Eye (tissue), 1 donor: Measurements from ENCODE around the gene FBN2.
"Not testable (repeated sequence)": the region's sequence is repeated elsewhere in the genome, so short reads cannot be mapped to it uniquely, and the experiment has no call there.

ENCODE experiments used
- DNase-seq: peaks from one replicate; pipeline ENCODE4 v3.0.0-alpha.2; 2015

FBN2 gene

GRCh38 chr5:128477944-128478343, 60.1 kb downstream of the FBN2 start:
- DNase-seq: no peak

DNA sequence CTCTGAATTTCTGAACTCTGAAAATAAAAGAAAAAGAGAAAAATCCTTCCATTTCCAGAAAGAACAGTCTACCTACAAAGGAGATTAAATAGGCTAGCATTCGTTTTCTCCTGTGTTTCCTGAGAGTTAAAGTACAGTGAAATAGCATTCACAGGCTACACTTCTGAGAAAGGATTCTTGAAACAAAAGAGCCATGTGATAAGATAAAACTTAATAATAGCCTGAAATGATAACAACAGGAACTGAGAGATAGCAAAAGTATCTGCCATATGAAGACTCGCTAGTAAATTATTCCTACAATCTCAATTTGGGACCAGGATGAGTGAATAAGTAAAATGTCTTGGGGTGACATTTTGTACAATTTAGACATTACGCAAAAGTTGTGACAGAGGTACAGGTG, 62.4 kb downstream of the FBN2 start:
- DNase-seq: no peak

DNA sequence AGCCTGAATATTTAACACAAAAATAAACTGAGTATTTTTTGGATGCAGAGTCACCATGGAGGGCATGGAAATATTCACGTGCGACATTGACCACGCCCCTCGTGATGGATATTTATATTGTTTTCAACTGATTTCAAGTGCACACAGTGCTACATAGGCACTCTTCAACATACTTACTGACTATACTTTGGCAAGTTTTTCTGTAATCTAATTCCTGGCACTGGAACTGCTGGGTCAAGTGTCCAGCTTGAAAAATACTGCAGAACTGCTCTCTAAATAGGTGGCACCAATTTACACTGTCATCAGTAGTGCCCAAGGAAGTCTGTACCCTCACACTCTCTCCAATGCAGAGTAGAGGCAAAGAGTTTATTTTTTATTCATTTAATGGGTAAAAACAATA, 65.1 kb downstream of the FBN2 start:
- DNase-seq: no peak

GRCh38 chr5:128472036-128472435, 66.0 kb downstream of the FBN2 start:
- DNase-seq: no peak

DNA sequence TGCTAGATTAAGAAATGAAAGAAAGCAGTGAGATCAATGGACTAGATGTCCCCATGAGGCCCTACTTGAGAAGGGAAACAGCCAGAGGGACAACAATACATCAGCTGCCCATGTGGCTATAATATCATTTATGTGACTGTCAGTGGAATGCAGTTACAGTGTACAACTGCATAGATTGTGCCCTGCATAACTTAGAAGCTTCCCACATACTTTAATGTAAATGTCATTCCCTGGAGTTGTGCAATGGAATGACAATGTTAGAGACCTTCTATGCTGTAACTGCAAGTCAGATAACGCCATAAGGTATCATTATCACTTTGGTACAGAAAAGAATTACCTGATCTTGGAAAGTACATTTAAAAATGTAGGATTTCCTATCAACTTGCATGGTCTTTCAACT, 67.4 kb downstream of the FBN2 start:
- DNase-seq: no peak

GRCh38 chr5:128469912-128470311, 68.1 kb downstream of the FBN2 start:
- DNase-seq: no peak

GRCh38 chr5:128466980-128467379, 71.1 kb downstream of the FBN2 start:
- no peak for DNase-seq

- no peak for DNase-seq
Observed at GRCh38 chr5:128466554-128466953, 71.5 kb downstream of the FBN2 start.

DNA sequence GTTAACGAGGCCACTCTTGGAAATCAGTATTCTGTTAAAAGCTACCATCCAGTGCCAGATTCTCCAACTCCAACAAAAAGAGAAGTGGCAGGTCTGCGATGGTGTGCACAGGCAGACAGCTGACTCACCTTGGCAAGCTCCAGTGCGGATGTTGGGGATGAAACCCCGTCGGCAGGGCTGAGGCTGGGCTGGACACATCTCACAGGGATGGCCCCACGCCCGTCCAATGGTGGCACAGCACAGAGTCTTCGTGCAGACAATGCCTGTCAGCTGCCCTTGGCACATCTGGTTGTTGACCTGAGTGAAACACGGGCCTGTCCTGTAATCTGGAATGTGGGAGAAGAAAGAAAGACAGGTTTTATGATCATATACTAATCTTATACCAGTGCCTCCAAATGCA, 73.4 kb downstream of the FBN2 start:
- DNase-seq: no peak

DNA sequence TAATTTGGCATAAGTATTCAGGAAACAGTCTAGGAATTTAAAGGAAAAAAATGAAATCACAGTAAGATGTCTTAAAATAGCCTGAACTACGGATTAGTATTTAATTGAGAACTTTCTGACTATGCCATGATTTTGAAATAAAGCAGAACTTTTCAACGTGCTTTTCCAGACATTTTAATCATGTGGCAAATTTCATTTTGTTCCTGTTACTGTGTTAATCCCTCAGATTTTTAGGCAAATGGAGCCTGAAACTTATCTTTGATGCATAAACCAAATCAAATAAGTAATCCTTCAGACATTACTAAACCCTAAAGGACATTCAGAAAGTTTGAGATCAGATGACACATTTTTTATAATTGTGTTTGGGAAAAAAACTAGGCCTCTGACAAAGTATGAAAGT, 75.7 kb downstream of the FBN2 start:
- no peak for DNase-seq

DNA sequence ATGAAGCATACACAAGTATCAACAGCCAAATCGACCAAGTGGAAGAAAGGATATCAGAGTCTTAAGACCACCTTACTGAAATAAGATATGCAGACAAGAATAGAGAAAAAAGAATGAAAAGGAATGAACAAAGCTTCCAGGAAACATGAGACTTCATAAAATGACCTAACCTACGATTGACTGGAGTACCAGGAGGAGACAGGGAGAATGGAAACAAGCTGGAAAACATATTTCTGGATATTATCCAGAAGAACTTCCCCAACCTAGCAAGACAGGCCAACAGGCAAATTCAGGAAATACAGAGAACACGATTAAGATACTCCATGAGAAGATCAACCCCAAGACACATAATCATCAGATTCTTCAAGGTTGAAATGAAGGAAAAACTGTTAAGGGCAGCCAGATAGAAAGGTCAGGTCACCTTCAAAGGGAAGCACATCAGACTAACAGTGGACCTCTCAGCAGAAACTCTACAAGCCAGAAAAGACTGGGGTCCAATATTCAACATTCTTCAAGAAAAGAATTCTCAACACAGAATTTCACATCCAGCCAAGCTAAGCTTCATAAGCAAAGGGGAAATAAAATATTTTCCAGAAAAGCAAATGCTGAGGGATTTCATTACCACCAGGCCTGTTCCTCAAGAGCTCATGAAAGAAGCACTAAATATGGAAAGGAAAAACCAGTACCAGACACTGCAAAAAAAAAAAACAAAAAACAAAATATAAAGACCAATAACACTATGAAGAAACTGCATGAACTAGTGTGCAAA, 80.7 kb downstream of the FBN2 start:
- DNase-seq: not testable (repeated sequence)

- peak; percentile 77 for DNase-seq
Observed at GRCh38 chr5:128455841-128456361, 82.1 kb downstream of the FBN2 start.

GRCh38 chr5:128453121-128453520, 84.9 kb downstream of the FBN2 start:
- no peak for DNase-seq

DNA sequence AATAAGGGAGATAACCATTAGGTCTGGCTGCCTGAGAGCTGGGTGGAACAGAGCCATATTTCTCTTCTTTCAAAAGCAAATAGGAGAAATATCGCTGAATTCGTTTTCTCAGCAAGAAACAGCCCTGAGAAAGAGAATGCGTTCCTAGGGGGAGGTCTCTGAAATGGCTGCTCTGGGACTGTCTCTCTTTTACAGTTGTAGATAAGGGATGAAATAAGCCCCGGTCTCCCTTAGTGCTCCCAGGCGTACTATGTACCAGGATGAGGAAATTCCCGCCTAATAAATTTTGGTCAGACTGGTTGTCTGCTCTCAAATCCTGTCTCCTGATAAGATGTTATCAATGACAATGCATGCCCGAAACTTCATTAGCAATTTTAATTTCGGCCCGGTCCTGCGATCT, 90.8 kb downstream of the FBN2 start:
- not testable (repeated sequence) for DNase-seq

DNA sequence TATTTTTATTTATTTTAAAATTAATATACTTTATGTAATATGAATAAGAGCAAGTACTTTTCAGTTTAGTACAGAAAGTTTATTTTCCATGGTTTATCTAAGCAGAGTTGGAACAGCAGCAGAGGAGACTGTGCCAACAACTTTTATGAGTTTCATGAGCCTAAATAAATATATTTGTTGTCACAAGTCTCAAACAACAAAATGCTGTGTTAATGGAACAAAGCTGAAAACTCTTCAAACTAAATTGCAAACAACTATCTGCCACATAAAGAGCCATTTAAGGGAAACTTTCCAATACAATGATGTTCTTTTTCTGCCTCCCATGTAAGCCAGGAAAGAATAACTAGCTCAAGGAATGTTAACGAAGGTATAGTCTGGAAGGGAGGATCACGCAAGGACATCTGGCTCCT, 96.1 kb downstream of the FBN2 start:
- no peak for DNase-seq

DNA sequence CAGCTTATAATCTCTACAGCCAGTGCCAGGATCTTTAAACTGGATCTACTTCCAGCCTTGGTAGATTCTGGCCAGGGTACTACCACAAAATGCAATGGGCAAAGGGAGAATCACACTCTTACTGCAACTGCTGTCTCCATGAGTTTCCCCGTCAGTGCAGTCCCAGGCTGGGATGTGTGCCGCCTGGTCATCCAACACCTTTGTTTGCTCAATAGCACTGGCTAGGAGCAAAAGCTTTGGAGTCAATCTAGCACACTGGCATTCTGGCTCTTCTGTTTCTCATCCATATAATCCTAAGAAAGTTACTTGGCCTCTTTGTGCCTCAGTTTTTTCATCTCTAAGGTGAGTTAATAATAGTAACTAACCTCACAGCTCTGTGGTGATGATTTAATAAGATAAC, 96.9 kb downstream of the FBN2 start:
- DNase-seq: no peak

- DNase-seq: no peak
Observed at GRCh38 chr5:128436749-128437188, 101.3 kb downstream of the FBN2 start.

- DNase-seq: no peak
Observed at GRCh38 chr5:128435861-128436260, 102.2 kb downstream of the FBN2 start.

- no peak for DNase-seq
Observed at GRCh38 chr5:128434993-128435392, 103.1 kb downstream of the FBN2 start.

DNA sequence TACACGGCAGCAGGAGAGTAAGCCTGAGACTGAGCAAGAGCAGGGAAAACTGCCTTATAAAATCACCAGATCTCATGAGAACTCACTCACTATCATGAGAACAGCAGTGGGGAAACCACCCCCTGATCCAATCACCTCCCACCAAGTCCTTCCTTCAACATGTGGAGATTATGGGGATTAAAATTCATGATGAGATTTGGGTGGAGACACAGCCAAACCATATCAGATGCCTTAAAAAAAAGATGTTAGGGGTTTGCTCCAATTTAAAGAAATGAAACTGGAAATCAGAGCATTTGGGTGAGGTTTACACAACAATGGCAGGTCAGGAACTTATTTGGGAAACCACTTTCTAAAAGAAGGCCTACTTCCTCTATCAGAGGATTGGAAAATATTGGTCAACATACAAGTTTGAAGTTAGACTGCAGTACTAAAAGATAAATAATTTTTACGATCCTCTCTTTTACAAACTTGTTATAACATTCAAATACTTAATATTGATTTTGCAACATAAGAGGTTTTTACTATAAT, 105.1 kb downstream of the FBN2 start:
- no peak for DNase-seq

GRCh38 chr5:128427921-128428320, 110.1 kb downstream of the FBN2 start:
- no peak for DNase-seq

GRCh38 chr5:128426090-128426534, 111.9 kb downstream of the FBN2 start:
- no peak for DNase-seq

DNA sequence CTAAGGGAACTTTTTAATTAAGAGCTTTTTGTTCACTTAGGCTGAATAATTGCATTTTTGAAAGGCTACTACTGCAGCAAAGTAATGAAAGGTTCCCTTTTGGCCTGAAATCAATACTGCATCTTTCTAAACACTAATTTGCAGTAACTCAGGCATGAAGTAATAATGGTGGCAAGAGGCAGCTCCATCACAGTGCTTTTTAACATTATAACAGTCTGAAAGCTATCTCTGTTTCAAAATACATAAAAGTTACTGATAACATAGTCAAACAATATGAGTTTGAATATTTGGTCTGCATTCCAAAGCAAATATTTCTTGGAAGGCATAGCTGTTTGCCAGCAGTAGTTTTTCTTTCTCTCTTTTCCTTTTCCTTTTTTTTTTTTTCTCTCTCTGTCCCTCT, 113.4 kb downstream of the FBN2 start:
- peak; percentile 54 for DNase-seq

DNA sequence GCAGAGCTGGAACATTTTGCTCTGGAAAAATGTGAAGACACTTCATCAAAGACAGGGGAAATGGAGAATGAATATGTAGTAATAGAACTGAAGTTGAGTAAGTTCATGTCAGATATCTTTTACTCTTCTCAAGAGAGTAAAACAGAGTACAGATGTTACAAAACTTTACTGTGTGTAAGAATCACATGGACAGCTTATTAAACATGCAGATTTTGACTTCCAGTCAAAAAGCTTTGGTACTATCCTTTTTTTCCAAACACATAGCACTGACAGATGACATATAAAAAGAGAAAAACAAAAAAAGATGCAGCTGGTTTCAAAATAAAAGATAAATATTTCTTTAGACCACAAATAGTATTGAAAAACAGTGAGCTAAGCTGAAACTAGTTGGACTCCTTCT, 115.4 kb downstream of the FBN2 start:
- no peak for DNase-seq

DNA sequence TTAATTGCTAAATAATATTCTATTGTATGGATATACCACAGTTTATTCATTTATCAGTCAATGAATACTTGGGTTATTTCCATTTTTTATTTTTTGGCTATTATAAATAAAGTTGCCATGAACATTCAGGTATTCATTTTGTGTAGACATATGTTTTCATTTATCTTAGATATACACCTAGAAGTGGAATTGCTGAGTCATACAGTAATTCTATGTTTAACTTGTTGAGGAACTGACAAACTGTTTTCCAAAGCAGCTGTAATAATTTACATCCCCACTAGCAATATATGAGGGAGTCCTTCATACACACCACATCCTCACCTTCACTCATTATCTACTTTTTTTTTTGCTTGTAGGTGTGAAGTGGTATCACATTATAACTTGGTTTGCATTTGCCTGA, 123.6 kb downstream of the FBN2 start:
- no peak for DNase-seq
